Neural cell (in vitro differentiated cells): Measurements from ENCODE around the gene TRPM4.

Experiments used
- EP300 ChIP-seq: fragments of 450-650 bp; conservative IDR thresholded peaks from 2 replicates; pipeline ENCODE4 v1.6.1; 2014; ENCODE audit warnings: antibody characterized with exemption, mild to moderate bottlenecking, moderate library complexity; ENCODE audit not compliant: poor library complexity, severe bottlenecking
- POLR2AphosphoS5 ChIP-seq: IDR thresholded peaks from 2 replicates; pipeline ENCODE4 v1.6.1; 2012
- TF ChIP-seq, protein P1 (sequence below): fragments of 450-650 bp; IDR thresholded peaks from 2 replicates; pipeline ENCODE4 v1.5.1; 2014; ENCODE audit warnings: antibody characterized with exemption, mild to moderate bottlenecking, moderate library complexity; ENCODE audit not compliant: poor library complexity, severe bottlenecking

DNA sequence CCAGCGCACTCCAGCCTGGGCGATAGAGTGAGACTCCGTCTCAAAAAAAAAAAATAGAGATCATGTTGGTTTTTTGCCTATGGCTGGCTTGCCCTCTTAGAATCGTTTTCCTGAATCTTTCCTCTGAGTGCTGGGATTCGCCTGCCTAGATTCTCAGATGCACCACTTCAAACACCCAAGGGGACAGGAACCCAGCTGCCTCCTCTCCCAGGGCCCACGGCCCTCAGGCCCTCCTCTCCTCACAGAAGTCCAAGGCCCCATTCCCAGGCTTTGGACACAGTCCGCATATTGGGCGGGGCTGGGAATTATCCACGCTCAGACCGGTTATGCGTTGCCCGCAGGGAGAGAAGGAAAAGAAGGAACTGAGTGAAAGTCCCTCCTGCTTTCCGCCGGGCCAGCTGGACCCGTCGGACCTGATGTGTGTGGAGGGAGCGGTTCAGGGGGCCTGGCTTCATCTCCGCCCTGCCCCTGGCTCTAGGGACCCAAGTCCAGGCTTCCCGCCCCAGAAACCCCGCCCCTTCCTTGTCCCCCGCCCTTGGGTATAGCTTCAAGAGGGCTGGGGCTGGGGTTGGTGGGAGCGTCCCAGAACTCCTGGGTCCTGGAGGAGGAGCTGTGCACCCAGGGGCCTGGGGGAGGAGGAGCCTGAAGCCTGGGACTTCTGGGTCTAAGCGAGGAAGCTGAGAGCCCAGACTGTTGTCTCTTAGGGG is 32.4 kb upstream of the TRPM4 start:
- TF ChIP-seq, protein P1, sequence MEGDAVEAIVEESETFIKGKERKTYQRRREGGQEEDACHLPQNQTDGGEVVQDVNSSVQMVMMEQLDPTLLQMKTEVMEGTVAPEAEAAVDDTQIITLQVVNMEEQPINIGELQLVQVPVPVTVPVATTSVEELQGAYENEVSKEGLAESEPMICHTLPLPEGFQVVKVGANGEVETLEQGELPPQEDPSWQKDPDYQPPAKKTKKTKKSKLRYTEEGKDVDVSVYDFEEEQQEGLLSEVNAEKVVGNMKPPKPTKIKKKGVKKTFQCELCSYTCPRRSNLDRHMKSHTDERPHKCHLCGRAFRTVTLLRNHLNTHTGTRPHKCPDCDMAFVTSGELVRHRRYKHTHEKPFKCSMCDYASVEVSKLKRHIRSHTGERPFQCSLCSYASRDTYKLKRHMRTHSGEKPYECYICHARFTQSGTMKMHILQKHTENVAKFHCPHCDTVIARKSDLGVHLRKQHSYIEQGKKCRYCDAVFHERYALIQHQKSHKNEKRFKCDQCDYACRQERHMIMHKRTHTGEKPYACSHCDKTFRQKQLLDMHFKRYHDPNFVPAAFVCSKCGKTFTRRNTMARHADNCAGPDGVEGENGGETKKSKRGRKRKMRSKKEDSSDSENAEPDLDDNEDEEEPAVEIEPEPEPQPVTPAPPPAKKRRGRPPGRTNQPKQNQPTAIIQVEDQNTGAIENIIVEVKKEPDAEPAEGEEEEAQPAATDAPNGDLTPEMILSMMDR, result no peak
- TF ChIP-seq EP300 (no peak), POLR2AphosphoS5 (no peak)
